Measurements from ENCODE around the gene TSPYL2. TPM values are rescaled to one million over a fixed set of nuclear protein-coding genes. Genes with fewer than 3 reads are reported as not detected.

TSPYL2 gene
- total RNA-seq, 2 experiments from 2014 or later: 30.2 to 31.1 TPM

- peak overlapping the region; percentile 76 for H3K4me3 Mint-ChIP-seq
- peaks cover 13% of the 10 kb centered on the region for H3K4me1 Mint-ChIP-seq
- H3K9me3 Mint-ChIP-seq: no peaks in the 10 kb centered on the region
- no peaks in the 10 kb centered on the region for H3K27me3 Mint-ChIP-seq
- POLR2A ChIA-PET: interaction anchor here (0.7 to 1.2 kb wide), 2 partner anchors 10 to 27 kb away, joined by 3 to 13 read pairs; partner anchors contain the start of gene TSPYL2
- CTCF ChIA-PET: interaction anchor here (0.7 to 1.5 kb wide), 4 partner anchors 11 to 561 kb away, joined by 3 to 8 read pairs (median 4); partner anchors contain the start of gene TSPYL2
- H3K36me3 Mint-ChIP-seq (ENCODE audit: low read depth): no peaks in the 10 kb centered on the region
- peak overlapping the region; percentile 50 for H3K27ac Mint-ChIP-seq
- peak; percentile 69 for DNase-seq
Measured at GRCh38 chrX:53071604-53072417, 10.4 kb upstream of the TSPYL2 start.

- Mint-ChIP-seq H3K27me3 (no peaks in the 10 kb centered on the region), H3K4me3 (peak overlapping the region; percentile 76), H3K4me1 (peaks cover 13% of the 10 kb centered on the region), H3K36me3 (ENCODE audit: low read depth) (no peaks in the 10 kb centered on the region), H3K27ac (peak overlapping the region; percentile 50), H3K9me3 (no peaks in the 10 kb centered on the region)
- POLR2A ChIA-PET: interaction anchor here (0.7 to 1.2 kb wide), 3 partner anchors 9 to 28 kb away, joined by 3 to 13 read pairs (median 5); partner anchors contain the start of gene TSPYL2
- DNase-seq: no peak
- CTCF ChIA-PET: interaction anchor here (0.7 to 1.5 kb wide), 4 partner anchors 10 to 560 kb away, joined by 4 to 8 read pairs (median 4); partner anchors contain the start of gene TSPYL2
Measured at GRCh38 chrX:53072418-53073114, 9.6 kb upstream of the TSPYL2 start.

- Mint-ChIP-seq H3K4me3 (no peak overlapping the region), H3K36me3 (ENCODE audit: low read depth) (no peaks in the 10 kb centered on the region), H3K4me1 (peaks cover 13% of the 10 kb centered on the region), H3K9me3 (no peaks in the 10 kb centered on the region), H3K27ac (no peak overlapping the region), H3K27me3 (no peaks in the 10 kb centered on the region)
- no peak for DNase-seq
- ChIA-PET CTCF (interaction anchor here (0.7 to 1.5 kb wide), 2 partner anchors 9 to 16 kb away, joined by 4 to 8 read pairs; partner anchors contain the start of gene TSPYL2), POLR2A (interaction anchor here (1.2 kb wide), 1 partner anchor 9 kb away, joined by 5 read pairs; the partner anchor contains the start of gene TSPYL2)
Measured at GRCh38 chrX:53073115-53073586, 9.0 kb upstream of the TSPYL2 start.

- H3K4me3 Mint-ChIP-seq: no peak overlapping the region
- no peaks in the 10 kb centered on the region for H3K27me3 Mint-ChIP-seq
- peaks cover 13% of the 10 kb centered on the region for H3K4me1 Mint-ChIP-seq
- no peaks in the 10 kb centered on the region for H3K36me3 Mint-ChIP-seq (ENCODE audit: low read depth)
- POLR2A ChIA-PET: no interaction called here
- CTCF ChIA-PET: no interaction called here
- no peaks in the 10 kb centered on the region for H3K9me3 Mint-ChIP-seq
- DNase-seq: no peak
- no peak overlapping the region for H3K27ac Mint-ChIP-seq
Measured at GRCh38 chrX:53075011-53075410, 7.2 kb upstream of the TSPYL2 start.

GRCh38 chrX:53076671-53077070 is 5.5 kb upstream of the TSPYL2 start:
- Mint-ChIP-seq H3K4me3 (no peak overlapping the region), H3K27me3 (no peaks in the 10 kb centered on the region), H3K36me3 (ENCODE audit: low read depth) (no peaks in the 10 kb centered on the region), H3K27ac (no peak overlapping the region), H3K9me3 (no peaks in the 10 kb centered on the region), H3K4me1 (peaks cover 17% of the 10 kb centered on the region)
- no peak for DNase-seq
- ChIA-PET POLR2A (no interaction called here), CTCF (no interaction called here)

- DNase-seq: no peak
- Mint-ChIP-seq H3K27me3 (no peaks in the 10 kb centered on the region), H3K36me3 (ENCODE audit: low read depth) (no peaks in the 10 kb centered on the region), H3K4me3 (no peak overlapping the region), H3K27ac (no peak overlapping the region), H3K9me3 (no peaks in the 10 kb centered on the region), H3K4me1 (peaks cover 11% of the 10 kb centered on the region)
- CTCF ChIA-PET: no interaction called here
- POLR2A ChIA-PET: interaction anchor here (0.7 kb wide), 1 partner anchor 640 kb away, joined by 3 read pairs; no protein-coding TSS in a partner anchor
Measured at GRCh38 chrX:53077207-53078197, 4.7 kb upstream of the TSPYL2 start.

GRCh38 chrX:53078943-53079342 is 3.2 kb upstream of the TSPYL2 start:
- no peak overlapping the region for H3K4me3 Mint-ChIP-seq
- ChIA-PET POLR2A (no interaction called here), CTCF (no interaction called here)
- no peaks in the 10 kb centered on the region for H3K27me3 Mint-ChIP-seq
- no peak for DNase-seq
- no peak overlapping the region for H3K27ac Mint-ChIP-seq
- H3K36me3 Mint-ChIP-seq (ENCODE audit: low read depth): peaks cover 7% of the 10 kb centered on the region
- H3K4me1 Mint-ChIP-seq: peaks cover 20% of the 10 kb centered on the region
- no peaks in the 10 kb centered on the region for H3K9me3 Mint-ChIP-seq

- H3K4me3 Mint-ChIP-seq: peak overlapping the region; percentile 78
- peak overlapping the region; percentile 77 for H3K27ac Mint-ChIP-seq
- DNase-seq: no peak
- no peaks in the 10 kb centered on the region for H3K9me3 Mint-ChIP-seq
- POLR2A ChIA-PET: interaction anchor here (0.9 to 2.2 kb wide), 5 partner anchors 9 to 207 kb away, joined by 3 to 13 read pairs (median 8); partner anchors contain the start of gene KANTR
- H3K4me1 Mint-ChIP-seq: peaks cover 36% of the 10 kb centered on the region
- no peaks in the 10 kb centered on the region for H3K27me3 Mint-ChIP-seq
- H3K36me3 Mint-ChIP-seq (ENCODE audit: low read depth): peaks cover 25% of the 10 kb centered on the region
- CTCF ChIA-PET: interaction anchor here (1.2 kb wide), 1 partner anchor 146 kb away, joined by 4 read pairs; no protein-coding TSS in a partner anchor
Measured at GRCh38 chrX:53080628-53081580, 1.3 kb upstream of the TSPYL2 start.

- Mint-ChIP-seq H3K9me3 (no peaks in the 10 kb centered on the region), H3K27me3 (no peaks in the 10 kb centered on the region), H3K4me1 (peaks cover 48% of the 10 kb centered on the region), H3K36me3 (ENCODE audit: low read depth) (peaks cover 30% of the 10 kb centered on the region), H3K27ac (peak overlapping the region; percentile 72), H3K4me3 (peak overlapping the region; percentile 81)
- ChIA-PET POLR2A (interaction anchor here (1.1 to 2.2 kb wide), 5 partner anchors 10 to 1100 kb away, joined by 3 to 13 read pairs (median 8); partner anchors contain the start of genes FAM120C and KANTR), CTCF (interaction anchor here (0.6 to 1.1 kb wide), 2 partner anchors 10 to 11 kb away, joined by 4 read pairs; no protein-coding TSS in a partner anchor)
- no peak for DNase-seq
Measured at GRCh38 chrX:53082773-53083616, 828 bp downstream of the TSPYL2 start.

- no peaks in the 10 kb centered on the region for H3K9me3 Mint-ChIP-seq
- H3K27ac Mint-ChIP-seq: no peak overlapping the region
- H3K36me3 Mint-ChIP-seq (ENCODE audit: low read depth): peaks cover 30% of the 10 kb centered on the region
- H3K4me1 Mint-ChIP-seq: peaks cover 60% of the 10 kb centered on the region
- CTCF ChIA-PET: no interaction called here
- no peaks in the 10 kb centered on the region for H3K27me3 Mint-ChIP-seq
- DNase-seq: no peak
- peak overlapping the region; percentile 81 for H3K4me3 Mint-ChIP-seq
- POLR2A ChIA-PET: no interaction called here
Measured at GRCh38 chrX:53084043-53084570, 1.9 kb downstream of the TSPYL2 start.

All from activated CD4-positive, alpha-beta memory T cell treated with anti-CD3 and anti-CD28 coated beads, Interleukin-2, amount 10 ng/mL, durations not matched to agents 7 days and 5 days (primary cell).